LNCAP (cell line): Measurements from ENCODE around the gene RTL3.

Experiments used
- TF ChIP-seq, protein P1 (sequence below): fragments of 450-650 bp; IDR thresholded peaks from 2 replicates; pipeline ENCODE4 v1.5.1; 2017; ENCODE audit warnings: mild to moderate bottlenecking

RTL3 gene

DNA sequence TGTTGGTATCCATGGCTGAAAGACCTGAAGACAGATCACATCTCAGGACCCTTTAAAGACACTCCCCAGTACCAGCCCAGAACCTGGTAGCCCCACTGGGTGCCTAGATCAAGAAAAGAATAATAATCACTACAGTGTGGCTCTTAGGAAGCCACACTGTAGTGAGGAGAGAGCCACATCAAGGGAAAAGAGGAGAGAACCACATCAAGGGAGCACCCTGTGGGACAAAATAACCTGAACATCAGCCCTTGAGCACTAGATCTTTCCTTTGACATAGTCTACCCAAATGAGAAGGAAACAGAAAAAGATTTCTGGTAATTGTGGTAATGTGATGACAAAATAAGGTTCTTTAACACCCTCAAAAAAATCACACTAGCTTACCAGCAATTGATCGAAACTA, 15.3 kb downstream of the RTL3 start:
- TF ChIP-seq, protein P1, sequence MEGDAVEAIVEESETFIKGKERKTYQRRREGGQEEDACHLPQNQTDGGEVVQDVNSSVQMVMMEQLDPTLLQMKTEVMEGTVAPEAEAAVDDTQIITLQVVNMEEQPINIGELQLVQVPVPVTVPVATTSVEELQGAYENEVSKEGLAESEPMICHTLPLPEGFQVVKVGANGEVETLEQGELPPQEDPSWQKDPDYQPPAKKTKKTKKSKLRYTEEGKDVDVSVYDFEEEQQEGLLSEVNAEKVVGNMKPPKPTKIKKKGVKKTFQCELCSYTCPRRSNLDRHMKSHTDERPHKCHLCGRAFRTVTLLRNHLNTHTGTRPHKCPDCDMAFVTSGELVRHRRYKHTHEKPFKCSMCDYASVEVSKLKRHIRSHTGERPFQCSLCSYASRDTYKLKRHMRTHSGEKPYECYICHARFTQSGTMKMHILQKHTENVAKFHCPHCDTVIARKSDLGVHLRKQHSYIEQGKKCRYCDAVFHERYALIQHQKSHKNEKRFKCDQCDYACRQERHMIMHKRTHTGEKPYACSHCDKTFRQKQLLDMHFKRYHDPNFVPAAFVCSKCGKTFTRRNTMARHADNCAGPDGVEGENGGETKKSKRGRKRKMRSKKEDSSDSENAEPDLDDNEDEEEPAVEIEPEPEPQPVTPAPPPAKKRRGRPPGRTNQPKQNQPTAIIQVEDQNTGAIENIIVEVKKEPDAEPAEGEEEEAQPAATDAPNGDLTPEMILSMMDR, result no peak

DNA sequence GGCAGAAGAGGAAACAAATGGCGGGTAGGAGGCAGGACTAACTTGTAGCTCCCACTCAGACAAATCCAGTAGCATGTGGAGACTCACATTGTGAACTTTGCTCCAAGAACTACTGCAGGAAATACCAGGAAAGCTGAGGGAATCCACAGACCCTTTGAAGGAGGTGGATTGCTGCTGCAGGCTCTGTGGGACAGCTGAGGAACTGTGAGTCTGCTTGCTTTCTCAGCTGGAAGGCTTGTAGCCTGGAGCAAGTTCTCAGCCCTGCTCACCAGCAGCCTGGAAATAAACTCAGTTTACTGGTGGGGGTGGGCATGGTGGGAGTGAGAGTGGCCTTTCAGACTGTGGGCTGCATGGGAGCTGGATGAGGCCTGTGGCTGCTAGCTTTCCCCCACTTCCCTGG, 16.0 kb downstream of the RTL3 start:
- TF ChIP-seq, protein P1, result no peak

DNA sequence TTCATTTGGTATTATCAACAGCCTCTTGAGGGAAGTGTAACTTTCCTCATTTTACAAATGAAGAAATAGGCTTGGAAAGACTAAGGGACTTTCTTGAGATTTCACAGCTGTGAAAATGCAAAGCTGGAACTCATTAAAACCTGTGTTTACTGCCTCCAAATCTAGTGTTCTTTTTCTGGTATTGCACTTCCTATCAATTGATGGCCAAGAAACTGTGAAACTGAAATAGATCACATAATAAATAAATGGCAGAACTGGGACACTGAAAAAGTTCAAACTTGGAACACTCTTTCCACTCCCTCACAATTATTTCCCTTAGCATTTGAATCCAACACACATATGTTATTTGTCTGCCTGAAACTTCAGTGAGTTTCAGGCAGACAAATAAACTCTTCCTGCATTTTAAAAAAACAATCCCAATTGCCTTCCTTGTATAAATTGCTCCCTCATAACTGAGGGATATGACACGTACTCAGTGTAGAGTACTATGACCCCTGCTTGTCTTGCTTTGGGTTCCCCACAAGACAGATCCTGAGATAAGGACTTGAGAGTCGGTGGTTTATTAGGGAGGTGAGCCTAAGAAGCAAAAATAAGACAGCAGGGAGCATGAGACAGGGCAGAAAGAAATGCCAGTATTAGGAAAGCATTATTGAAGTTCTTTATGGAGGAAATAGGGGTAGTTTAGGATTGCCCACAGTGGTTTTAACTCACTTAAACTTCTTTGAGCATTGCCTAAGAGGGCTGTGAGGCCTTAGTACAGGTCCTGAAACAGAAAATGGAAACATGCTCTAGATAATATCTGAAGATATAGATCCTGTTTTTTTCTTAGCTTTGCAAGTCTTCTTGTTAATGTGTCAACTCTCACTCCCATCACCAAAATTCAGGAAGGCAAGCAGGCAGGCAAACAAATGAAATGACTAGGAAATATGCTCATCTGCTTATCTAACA, 33.9 kb downstream of the RTL3 start:
- TF ChIP-seq, protein P1, result no peak

DNA sequence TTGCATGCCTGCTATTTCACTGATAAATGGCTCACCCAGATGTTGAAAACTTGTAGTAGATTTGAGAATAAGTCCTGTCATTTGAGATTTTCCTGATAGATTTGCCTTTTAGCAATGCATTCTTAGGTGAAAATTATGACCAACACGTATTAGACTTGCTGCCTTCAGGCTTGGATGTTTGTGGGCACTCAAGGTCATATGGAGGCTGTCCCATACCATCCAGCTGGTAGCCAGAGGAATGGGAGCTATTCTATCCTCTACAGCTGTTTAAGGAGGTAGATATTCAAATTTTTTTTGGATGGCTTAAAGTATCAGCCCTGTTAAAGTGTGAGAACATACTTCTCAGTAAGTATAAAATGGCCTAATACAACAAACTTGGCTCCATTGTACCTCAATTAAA, 34.7 kb downstream of the RTL3 start:
- TF ChIP-seq, protein P1, result no peak

DNA sequence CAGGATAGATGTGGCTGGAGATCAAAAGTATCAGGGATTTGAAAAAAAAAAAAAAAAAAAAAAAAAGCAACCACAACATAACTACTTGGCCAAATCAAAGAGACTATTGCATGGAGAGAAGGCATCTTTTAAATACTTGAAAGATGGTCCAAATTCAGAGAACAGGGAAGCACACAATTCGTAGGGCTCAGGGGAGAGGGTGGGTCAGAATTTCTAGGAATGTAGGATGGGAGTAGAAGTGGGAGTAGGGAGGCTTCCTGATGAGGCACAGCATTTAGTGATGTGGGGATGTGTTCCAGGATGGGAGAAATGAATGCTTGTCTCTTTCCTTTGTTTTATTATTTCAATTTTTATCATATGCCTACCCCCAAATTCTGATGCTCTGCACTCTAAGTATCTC, 36.3 kb downstream of the RTL3 start:
- TF ChIP-seq, protein P1, result no peak

DNA sequence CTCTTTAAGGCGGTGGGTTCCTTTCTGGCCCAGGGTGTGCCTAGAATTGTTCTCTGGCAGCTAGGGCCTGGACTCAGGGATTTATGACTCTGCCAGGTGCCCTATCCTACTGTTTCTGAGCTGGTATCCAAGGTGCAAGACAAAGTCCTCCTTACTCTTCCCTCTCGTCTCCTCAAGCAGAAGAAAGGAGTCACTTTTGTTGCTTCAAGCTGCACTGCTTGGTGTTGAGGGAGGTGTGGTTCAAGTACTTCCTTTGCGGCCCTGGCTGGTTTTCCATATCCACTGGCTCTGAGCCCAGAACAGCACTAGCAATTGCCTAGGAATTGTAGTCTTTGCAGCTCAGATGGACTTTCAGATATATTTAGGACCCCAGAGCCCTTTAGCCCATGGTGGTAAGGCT, 39.3 kb downstream of the RTL3 start:
- TF ChIP-seq, protein P1, result no peak

DNA sequence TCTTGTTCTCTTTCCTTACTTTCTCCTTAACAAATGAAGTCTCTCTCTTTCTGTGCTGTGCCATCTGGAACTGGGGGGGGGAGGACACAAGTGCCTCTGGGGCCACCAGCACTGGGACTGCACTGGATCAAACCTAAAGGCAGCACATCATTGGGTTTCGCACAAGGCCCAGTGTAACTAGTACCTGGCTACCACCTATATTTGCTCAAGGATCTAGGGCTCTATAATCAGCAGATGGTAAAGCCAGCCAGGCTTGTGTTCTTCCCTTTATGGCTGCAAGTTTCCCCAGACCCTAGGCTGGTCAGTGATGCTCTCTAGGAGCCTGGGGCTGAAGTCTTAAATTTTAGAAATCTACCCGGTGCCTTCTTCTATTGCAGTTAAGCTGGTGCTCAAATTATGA, 40.1 kb downstream of the RTL3 start:
- TF ChIP-seq, protein P1, result no peak
